Upper lobe of left lung (tissue), 6 donors: ENCODE data around the gene HSPA1L. TPM values are rescaled to one million over a fixed set of nuclear protein-coding genes. Genes with fewer than 3 reads are reported as not detected.
"Not testable (repeated sequence)": the region's sequence is repeated elsewhere in the genome, so short reads cannot be mapped to it uniquely, and the experiment has no call there.

Source experiments
- ATAC-seq, 2 donors: fragments of 200-7000 bp; cut with Tn5 transposase; one replicate each; pipeline ENCODE4 v1.9.1; 2022; ENCODE audit warnings: mild to moderate bottlenecking in 2 of 2, moderate library complexity in 2 of 2; ENCODE audit not compliant: low FRiP score in 2 of 2
- DNase-seq, 2 donors: peaks; one replicate each; pipeline ENCODE4 v3.0.0-alpha.2; 2019 to 2020
- H3K27ac ChIP-seq, 4 donors: fragments of 200-600 bp; sonication (generic); one replicate each; pipeline ENCODE4 v1.5.1; 2016 to 2019
- H3K27me3 ChIP-seq, 4 donors: fragments of 200-600 bp; sonication (generic); one replicate each; pipeline ENCODE4 v1.5.1; 2017 to 2019
- H3K36me3 ChIP-seq, 4 donors: fragments of 200-600 bp; sonication (generic); one replicate each; pipeline ENCODE4 v1.5.1; 2016 to 2019
- H3K4me1 ChIP-seq, 4 donors: fragments of 200-600 bp; sonication (generic); one replicate each; pipeline ENCODE4 v1.5.1; 2018 to 2019
- H3K4me3 ChIP-seq, 4 donors: fragments of 200-600 bp; sonication (generic); one replicate each; pipeline ENCODE4 v1.5.1; 2017 to 2019; ENCODE audit warnings: mild to moderate bottlenecking in 2 of 4, moderate library complexity in 1 of 4
- H3K9me3 ChIP-seq, 4 donors: fragments of 200-600 bp; sonication (generic); one replicate each; pipeline ENCODE4 v1.5.1; 2018 to 2019
- CTCF ChIP-seq, 6 experiments: fragments of 450-650 bp in 4 of 6; fragments of 200-600 bp in 2 of 6; sonication (generic) in 2 of 6; IDR thresholded peaks; one replicate each; pipeline ENCODE4 v1.5.1; 2016 to 2019; ENCODE audit warnings: antibody characterized with exemption in 6 of 6
- EP300 ChIP-seq, 4 donors: sonication (generic); formaldehyde crosslinking; IDR thresholded peaks; one replicate each; pipeline ENCODE4 v1.5.1; 2017; ENCODE audit warnings: antibody characterized with exemption in 4 of 4, control low read depth in 2 of 4
- POLR2A ChIP-seq, 4 donors: fragments of 450-650 bp; IDR thresholded peaks; one replicate each; pipeline ENCODE4 v1.5.1; 2016 to 2017; ENCODE audit warnings: antibody characterized with exemption in 4 of 4, mild to moderate bottlenecking in 2 of 4
- POLR2AphosphoS5 ChIP-seq, 2 donors: sonication (generic); formaldehyde crosslinking; IDR thresholded peaks; one replicate each; pipeline ENCODE4 v1.5.1; 2017; ENCODE audit warnings: antibody characterized with exemption in 2 of 2
- WGBS, 2 donors: methylation state at CpG; one replicate each; pipeline ENCODE4 v1.1.5; 2017 to 2018; 5-methylcytosine and 5-hydroxymethylcytosine counted together
- total RNA-seq, 6 donors: library from RNA; depleted of rRNA in 4 of 6; stranded (reverse); fragments of >200 nt in 4 of 6; gene quantifications; one replicate each; pipeline versions ENCODE4 v1.1.0 to v1.2.1, GENCODE V29; 2016 to 2021
- donor health status: DM: no; HTN: no; CAD: no; lungs with moderate emphysema.
- donor health status: DM: no; HTN: yes; CAD: no; lungs with severe emphysema.

The HSPA1L gene
- total RNA-seq, 6 donors from 2014 or later, result 0.89 to 3.1 (median 2.0) TPM

- peaks cover 17 to 20% (median 19%) of the 10 kb centered on the region in 4 donors for H3K4me1 ChIP-seq
- H3K27ac ChIP-seq, result no peak overlapping the region
- H3K36me3 ChIP-seq, result peaks cover 14 to 53% (median 44%) of the 10 kb centered on the region in 4 donors
- H3K9me3 ChIP-seq, result no peaks in the 10 kb centered on the region
- H3K27me3 ChIP-seq, result no peaks in the 10 kb centered on the region
- WGBS, 2 donors, result 95% methylated on average over 9 of the region's 9 CpGs
- TF ChIP-seq CTCF (IDR thresholded peaks at IDR 0.05) (no peak), EP300 (IDR thresholded peaks at IDR 0.05) (no peak), POLR2AphosphoS5 (IDR thresholded peaks at IDR 0.05) (no peak), POLR2A (IDR thresholded peaks at IDR 0.05) (no peak)
- ATAC-seq, result no peak
- no peak overlapping the region for H3K4me3 ChIP-seq
- no peak for DNase-seq
Observed at GRCh38 chr6:31842053-31842452, 27.0 kb upstream of the HSPA1L start.

- Histone ChIP-seq H3K36me3 (peaks cover 14 to 55% (median 48%) of the 10 kb centered on the region in 4 donors), H3K4me1 (peaks cover 32 to 37% (median 33%) of the 10 kb centered on the region in 4 donors)
- not testable (repeated sequence) for DNase-seq, H3K27ac ChIP-seq, H3K4me3 ChIP-seq, H3K27me3 ChIP-seq, H3K9me3 ChIP-seq, ATAC-seq
- WGBS, 2 donors, result 95 to 96% methylated on average over 8 of the region's 8 CpGs
Observed at GRCh38 chr6:31839779-31840126, 24.7 kb upstream of the HSPA1L start.

GRCh38 chr6:31838968-31839367 is 23.9 kb upstream of the HSPA1L start:
- no peaks in the 10 kb centered on the region for H3K9me3 ChIP-seq
- peaks cover 35 to 41% (median 36%) of the 10 kb centered on the region in 4 donors for H3K4me1 ChIP-seq
- ATAC-seq (no peak), DNase-seq (no peak)
- WGBS, 2 donors, result 90 to 96% methylated on average over 3 of the region's 3 CpGs
- H3K4me3 ChIP-seq, result peak overlapping the region in 1 of 4 donors; percentile 93
- peaks cover 14 to 55% (median 48%) of the 10 kb centered on the region in 4 donors for H3K36me3 ChIP-seq
- H3K27me3 ChIP-seq, result no peaks in the 10 kb centered on the region
- TF ChIP-seq POLR2AphosphoS5 (IDR thresholded peaks at IDR 0.05) (no peak), CTCF (IDR thresholded peaks at IDR 0.05) (no peak), POLR2A (IDR thresholded peaks at IDR 0.05) (no peak), EP300 (IDR thresholded peaks at IDR 0.05) (no peak)
- no peak overlapping the region for H3K27ac ChIP-seq

- WGBS, 2 donors, result 87 to 89% methylated on average over 9 of the region's 9 CpGs
- H3K36me3 ChIP-seq, result peaks cover 14 to 55% (median 48%) of the 10 kb centered on the region in 4 donors
- not testable (repeated sequence) for ATAC-seq, H3K27me3 ChIP-seq, H3K9me3 ChIP-seq, DNase-seq
- peak overlapping the region in 1 of 4 donors; percentile 93 for H3K4me3 ChIP-seq
- peak overlapping the region in 1 of 4 donors; percentile 30 for H3K27ac ChIP-seq
- peaks cover 40 to 47% (median 41%) of the 10 kb centered on the region in 4 donors for H3K4me1 ChIP-seq
Observed at GRCh38 chr6:31838114-31838553, 23.1 kb upstream of the HSPA1L start.

- no peaks in the 10 kb centered on the region for H3K9me3 ChIP-seq
- H3K27ac ChIP-seq, result peak overlapping the region in 2 of 4 donors; percentile 96 to 99
- 27 to 43% methylated on average over 1 of the region's 1 CpG for WGBS, 2 donors
- TF ChIP-seq POLR2A (IDR thresholded peaks at IDR 0.05) (no peak), CTCF (IDR thresholded peaks at IDR 0.05) (no peak), EP300 (IDR thresholded peaks at IDR 0.05) (no peak), POLR2AphosphoS5 (IDR thresholded peaks at IDR 0.05) (no peak)
- no peaks in the 10 kb centered on the region for H3K27me3 ChIP-seq
- peak overlapping the region in 3 of 4 donors; percentile 83 to 93 (median 91) for H3K4me3 ChIP-seq
- ATAC-seq (no peak), DNase-seq (no peak)
- H3K4me1 ChIP-seq, result peaks cover 40 to 53% (median 41%) of the 10 kb centered on the region in 4 donors
- peaks cover 14 to 55% (median 48%) of the 10 kb centered on the region in 4 donors for H3K36me3 ChIP-seq
Observed at GRCh38 chr6:31837369-31838113, 22.5 kb upstream of the HSPA1L start.
